ENCODE measurements around the gene SLC1A2. TPM values are rescaled to one million over a fixed set of nuclear protein-coding genes. Genes with fewer than 3 reads are reported as not detected.

SLC1A2 gene
- total RNA-seq, 2 donors from 2014 or later: 7.1 to 13.5 TPM

DNA sequence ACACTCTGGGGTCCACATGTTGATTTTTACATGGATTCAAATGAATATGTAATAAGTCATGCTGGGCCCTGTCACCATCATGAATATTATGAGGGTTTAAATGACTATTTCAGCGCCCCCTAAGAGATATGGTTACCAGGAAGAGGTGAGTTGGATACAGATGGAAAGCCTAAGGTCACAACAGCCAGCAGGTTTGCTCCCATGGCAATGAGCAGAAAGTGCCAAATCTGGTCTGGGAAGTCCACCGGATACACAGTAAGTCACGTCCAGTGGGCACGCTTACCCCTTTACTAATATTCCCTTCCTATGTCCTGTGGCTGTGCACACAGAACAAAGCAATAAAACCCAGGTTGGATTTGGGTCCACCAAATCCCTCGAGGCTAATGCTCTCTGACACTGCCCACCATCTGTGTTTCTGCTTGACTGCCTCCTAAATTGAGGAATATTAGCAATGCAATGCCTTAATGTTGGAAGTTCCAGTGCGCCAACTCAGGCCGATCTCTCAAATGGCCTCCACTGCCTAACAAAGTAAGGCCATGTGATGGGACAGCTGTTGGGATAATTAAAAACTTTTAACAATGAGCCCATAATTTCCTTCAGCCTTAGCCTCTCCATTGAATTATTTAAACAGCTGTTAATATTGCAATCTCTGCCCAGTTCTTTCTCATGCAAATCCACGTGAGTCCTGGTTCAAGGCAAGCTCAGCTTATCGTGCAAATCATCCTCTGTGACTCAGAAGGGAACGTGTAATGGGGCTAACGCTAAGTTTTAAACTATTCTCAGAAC lies 97.6 kb downstream of the SLC1A2 start:
- no peak overlapping the region for H3K9ac ChIP-seq (ENCODE audit: extremely low read depth, low read length, poor library complexity, severe bottlenecking)
- no peak for DNase-seq
- TF ChIP-seq, protein P1, sequence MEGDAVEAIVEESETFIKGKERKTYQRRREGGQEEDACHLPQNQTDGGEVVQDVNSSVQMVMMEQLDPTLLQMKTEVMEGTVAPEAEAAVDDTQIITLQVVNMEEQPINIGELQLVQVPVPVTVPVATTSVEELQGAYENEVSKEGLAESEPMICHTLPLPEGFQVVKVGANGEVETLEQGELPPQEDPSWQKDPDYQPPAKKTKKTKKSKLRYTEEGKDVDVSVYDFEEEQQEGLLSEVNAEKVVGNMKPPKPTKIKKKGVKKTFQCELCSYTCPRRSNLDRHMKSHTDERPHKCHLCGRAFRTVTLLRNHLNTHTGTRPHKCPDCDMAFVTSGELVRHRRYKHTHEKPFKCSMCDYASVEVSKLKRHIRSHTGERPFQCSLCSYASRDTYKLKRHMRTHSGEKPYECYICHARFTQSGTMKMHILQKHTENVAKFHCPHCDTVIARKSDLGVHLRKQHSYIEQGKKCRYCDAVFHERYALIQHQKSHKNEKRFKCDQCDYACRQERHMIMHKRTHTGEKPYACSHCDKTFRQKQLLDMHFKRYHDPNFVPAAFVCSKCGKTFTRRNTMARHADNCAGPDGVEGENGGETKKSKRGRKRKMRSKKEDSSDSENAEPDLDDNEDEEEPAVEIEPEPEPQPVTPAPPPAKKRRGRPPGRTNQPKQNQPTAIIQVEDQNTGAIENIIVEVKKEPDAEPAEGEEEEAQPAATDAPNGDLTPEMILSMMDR (conservative IDR thresholded peaks at IDR 0.05): no peak
- H3K27me3 ChIP-seq (ENCODE audit: control insufficient read depth, insufficient read depth, low read length, poor library complexity, severe bottlenecking): no peaks in the 10 kb centered on the region
- Mint-ChIP-seq H3K4me1 (peaks cover 36% of the 10 kb centered on the region), H3K27me3 (ENCODE audit: insufficient read depth) (peaks cover 56% of the 10 kb centered on the region), H3K36me3 (ENCODE audit: low read depth) (no peaks in the 10 kb centered on the region), H3K9me3 (no peaks in the 10 kb centered on the region), H3K27ac (no peak overlapping the region), H3K4me3 (no peak overlapping the region)
- H3K4me3 ChIP-seq (ENCODE audit: low read length): no peak overlapping the region
- peaks cover 11% of the 10 kb centered on the region for H3K4me1 ChIP-seq (ENCODE audit: control insufficient read depth, insufficient read depth, low read length)
- no peaks in the 10 kb centered on the region for H3K36me3 ChIP-seq (ENCODE audit: control insufficient read depth, insufficient read depth, low read length)
- 81 to 85% methylated on average over 7 to 11 of the region's 11 CpGs for WGBS, 2 experiments (ENCODE audit: insufficient coverage in 1 of 2, insufficient read length in 1 of 2)
- no peak overlapping the region for H3K27ac ChIP-seq (ENCODE audit: low read depth, low read length)
- H3K9me3 ChIP-seq (ENCODE audit: control insufficient read depth, low read length): no peaks in the 10 kb centered on the region

- WGBS, 2 experiments (ENCODE audit: insufficient coverage in 1 of 2, insufficient read length in 1 of 2): 97% methylated on average over 2 of the region's 2 CpGs; no CpG with 5 or more reads in 1 of the 2 experiments
- H3K27ac ChIP-seq (ENCODE audit: low read depth, low read length): no peak overlapping the region
- no peaks in the 10 kb centered on the region for H3K36me3 ChIP-seq (ENCODE audit: control insufficient read depth, insufficient read depth, low read length)
- H3K9ac ChIP-seq (ENCODE audit: extremely low read depth, low read length, poor library complexity, severe bottlenecking): no peak overlapping the region
- Mint-ChIP-seq H3K27me3 (ENCODE audit: insufficient read depth) (peaks cover 57% of the 10 kb centered on the region), H3K4me1 (peaks cover 36% of the 10 kb centered on the region), H3K9me3 (no peaks in the 10 kb centered on the region), H3K27ac (no peak overlapping the region), H3K4me3 (no peak overlapping the region), H3K36me3 (ENCODE audit: low read depth) (no peaks in the 10 kb centered on the region)
- TF ChIP-seq, protein P1 (conservative IDR thresholded peaks at IDR 0.05): no peak
- no peak overlapping the region for H3K4me3 ChIP-seq (ENCODE audit: low read length)
- no peaks in the 10 kb centered on the region for H3K9me3 ChIP-seq (ENCODE audit: control insufficient read depth, low read length)
- H3K27me3 ChIP-seq (ENCODE audit: control insufficient read depth, insufficient read depth, low read length, poor library complexity, severe bottlenecking): no peaks in the 10 kb centered on the region
- peaks cover 11% of the 10 kb centered on the region for H3K4me1 ChIP-seq (ENCODE audit: control insufficient read depth, insufficient read depth, low read length)
- DNase-seq: no peak
Measured at GRCh38 chr11:35321111-35321510, 98.2 kb downstream of the SLC1A2 start.

- Mint-ChIP-seq H3K4me3 (no peak overlapping the region), H3K27ac (no peak overlapping the region), H3K36me3 (ENCODE audit: low read depth) (no peaks in the 10 kb centered on the region), H3K9me3 (no peaks in the 10 kb centered on the region), H3K27me3 (ENCODE audit: insufficient read depth) (peaks cover 50% of the 10 kb centered on the region), H3K4me1 (peaks cover 36% of the 10 kb centered on the region)
- no peak for DNase-seq
- H3K27ac ChIP-seq (ENCODE audit: low read depth, low read length): no peak overlapping the region
- peaks cover 11% of the 10 kb centered on the region for H3K4me1 ChIP-seq (ENCODE audit: control insufficient read depth, insufficient read depth, low read length)
- no peak overlapping the region for H3K9ac ChIP-seq (ENCODE audit: extremely low read depth, low read length, poor library complexity, severe bottlenecking)
- no peaks in the 10 kb centered on the region for H3K27me3 ChIP-seq (ENCODE audit: control insufficient read depth, insufficient read depth, low read length, poor library complexity, severe bottlenecking)
- 83 to 94% methylated on average over 2 to 5 of the region's 5 CpGs for WGBS, 2 experiments (ENCODE audit: insufficient coverage in 1 of 2, insufficient read length in 1 of 2)
- no peak overlapping the region for H3K4me3 ChIP-seq (ENCODE audit: low read length)
- TF ChIP-seq, protein P1 (conservative IDR thresholded peaks at IDR 0.05): no peak
- no peaks in the 10 kb centered on the region for H3K9me3 ChIP-seq (ENCODE audit: control insufficient read depth, low read length)
- no peaks in the 10 kb centered on the region for H3K36me3 ChIP-seq (ENCODE audit: control insufficient read depth, insufficient read depth, low read length)
Measured at GRCh38 chr11:35318977-35319925, 100.1 kb downstream of the SLC1A2 start.
